ENCODE data around the gene MICAL2. TPM values are rescaled to one million over a fixed set of nuclear protein-coding genes. Genes with fewer than 3 reads are reported as not detected.

Gene MICAL2
- total RNA-seq, 2 donors from 2014 or later, result 194 TPM

- no peak overlapping the region for H3K4me3 ChIP-seq
- H3K27me3 ChIP-seq, result no peaks in the 10 kb centered on the region
- peaks cover 13% of the 10 kb centered on the region for H3K4me1 ChIP-seq
- no peak for TF ChIP-seq CTCF (IDR thresholded peaks at IDR 0.05)
- H3K27ac ChIP-seq, result no peak overlapping the region
- H3K9ac ChIP-seq (ENCODE audit: low read depth in 2 of 2, low read length in 2 of 2), result no peak overlapping the region
- intact Hi-C loops (cut with DNase I), result no loop called here
- no peaks in the 10 kb centered on the region for H3K36me3 ChIP-seq
- no peaks in the 10 kb centered on the region for H3K9me3 ChIP-seq
- no peak for DNase-seq
Observed at GRCh38 chr11:12215181-12215593, 104.8 kb downstream of the MICAL2 start.

GRCh38 chr11:12216041-12216451, 105.7 kb downstream of the MICAL2 start:
- Histone ChIP-seq H3K27me3 (no peaks in the 10 kb centered on the region), H3K27ac (no peak overlapping the region), H3K9ac (ENCODE audit: low read depth in 2 of 2, low read length in 2 of 2) (no peak overlapping the region), H3K9me3 (no peaks in the 10 kb centered on the region), H3K36me3 (no peaks in the 10 kb centered on the region), H3K4me1 (peaks cover 13% of the 10 kb centered on the region), H3K4me3 (no peak overlapping the region)
- intact Hi-C loops (cut with DNase I), result no loop called here
- no peak for DNase-seq
- TF ChIP-seq CTCF (IDR thresholded peaks at IDR 0.05), result no peak

- intact Hi-C loops (cut with DNase I), result no loop called here
- no peaks in the 10 kb centered on the region for H3K36me3 ChIP-seq
Observed at GRCh38 chr11:12216671-12217374, 106.4 kb downstream of the MICAL2 start.

GRCh38 chr11:12217879-12218278, 107.5 kb downstream of the MICAL2 start:
- no peak for DNase-seq
- Histone ChIP-seq H3K36me3 (no peaks in the 10 kb centered on the region), H3K9me3 (no peaks in the 10 kb centered on the region), H3K9ac (ENCODE audit: low read depth in 2 of 2, low read length in 2 of 2) (no peak overlapping the region), H3K27ac (no peak overlapping the region), H3K27me3 (no peaks in the 10 kb centered on the region), H3K4me1 (peaks cover 17% of the 10 kb centered on the region), H3K4me3 (no peak overlapping the region)
- intact Hi-C loops (cut with DNase I), result no loop called here
- TF ChIP-seq CTCF (IDR thresholded peaks at IDR 0.05), result no peak

More at GRCh38 chr11:12216671-12217374, 106.4 kb downstream of the MICAL2 start:
- H3K27ac ChIP-seq, result no peak overlapping the region
- peaks cover 13% of the 10 kb centered on the region for H3K4me1 ChIP-seq
- peak; percentile 62 for DNase-seq
- no peak overlapping the region for H3K9ac ChIP-seq (ENCODE audit: low read depth in 2 of 2, low read length in 2 of 2)
- H3K9me3 ChIP-seq, result no peaks in the 10 kb centered on the region
- H3K4me3 ChIP-seq, result no peak overlapping the region
- TF ChIP-seq CTCF (IDR thresholded peaks at IDR 0.05), result no peak
- no peaks in the 10 kb centered on the region for H3K27me3 ChIP-seq

- Histone ChIP-seq H3K36me3 (no peaks in the 10 kb centered on the region), H3K9ac (ENCODE audit: low read depth in 2 of 2, low read length in 2 of 2) (peak overlapping the region in 1 of 2 donors; percentile 3), H3K27ac (no peak overlapping the region), H3K4me3 (no peak overlapping the region), H3K4me1 (peaks cover 17% of the 10 kb centered on the region), H3K27me3 (no peaks in the 10 kb centered on the region), H3K9me3 (no peaks in the 10 kb centered on the region)
- no peak for TF ChIP-seq CTCF (IDR thresholded peaks at IDR 0.05)
- intact Hi-C loops (cut with DNase I), result no loop called here
- DNase-seq, result peak; percentile 73
Observed at GRCh38 chr11:12218909-12219308, 108.5 kb downstream of the MICAL2 start.
